NCI-H1092 (cell line): ENCODE data around the gene CHST4.
"Not testable (repeated sequence)": the region's sequence is repeated elsewhere in the genome, so short reads cannot be mapped to it uniquely, and the experiment has no call there.

Source experiments
- DNase-seq: peaks from one replicate; lab custom pipeline; 2025; lab: John Stamatoyannopoulos, UW

CHST4 gene

GRCh38 chr16:71526111-71526631 is at the start of gene CHST4:
Gene CHST4 (plus strand): TSS chr16:71526426. CDS start chr16:71536678, 10,252 bp downstream.
- peak; percentile 41 for DNase-seq

- no peak for DNase-seq
Observed at GRCh38 chr16:71476457-71477124, 49.6 kb upstream of the CHST4 start.

- DNase-seq, result peak; percentile 6
Observed at GRCh38 chr16:71479420-71479819, 46.8 kb upstream of the CHST4 start.

- DNase-seq, result no peak
Observed at GRCh38 chr16:71480956-71481355, 45.3 kb upstream of the CHST4 start.

- DNase-seq, result no peak
Observed at GRCh38 chr16:71482569-71482968, 43.7 kb upstream of the CHST4 start.

- DNase-seq, result peak; percentile 86
Observed at GRCh38 chr16:71484006-71484893, 42.0 kb upstream of the CHST4 start.

GRCh38 chr16:71489122-71489521 is 37.1 kb upstream of the CHST4 start, which contains the start of gene ZNF19:
Gene ZNF19 (minus strand): TSS chr16:71489324. CDS start chr16:71482114, 7,210 bp downstream.
- DNase-seq, result no peak

- DNase-seq, result no peak
Observed at GRCh38 chr16:71490361-71490760, 35.9 kb upstream of the CHST4 start.

GRCh38 chr16:71491054-71491453 is 35.2 kb upstream of the CHST4 start:
- no peak for DNase-seq

GRCh38 chr16:71492786-71493185 is 33.4 kb upstream of the CHST4 start:
- DNase-seq, result no peak

- no peak for DNase-seq
Observed at GRCh38 chr16:71493213-71493612, 33.0 kb upstream of the CHST4 start.

GRCh38 chr16:71498031-71498430 is 28.2 kb upstream of the CHST4 start:
- DNase-seq, result no peak

GRCh38 chr16:71499775-71500364 is 26.4 kb upstream of the CHST4 start:
- DNase-seq, result peak; percentile 39

GRCh38 chr16:71500964-71501363 is 25.3 kb upstream of the CHST4 start:
- no peak for DNase-seq

GRCh38 chr16:71501547-71501946 is 24.7 kb upstream of the CHST4 start:
- DNase-seq, result no peak

GRCh38 chr16:71504051-71504450 is 22.2 kb upstream of the CHST4 start:
- not testable (repeated sequence) for DNase-seq

GRCh38 chr16:71504901-71505300 is 21.3 kb upstream of the CHST4 start:
- no peak for DNase-seq

GRCh38 chr16:71507061-71507460 is 19.2 kb upstream of the CHST4 start:
- DNase-seq, result no peak

GRCh38 chr16:71513302-71513701 is 12.9 kb upstream of the CHST4 start:
- no peak for DNase-seq

GRCh38 chr16:71514476-71514875 is 11.8 kb upstream of the CHST4 start:
- DNase-seq, result no peak

GRCh38 chr16:71515026-71515425 is 11.2 kb upstream of the CHST4 start:
- DNase-seq, result no peak

- no peak for DNase-seq
Observed at GRCh38 chr16:71520550-71520949, 5.7 kb upstream of the CHST4 start.
